ENCODE measurements around the gene RGS11. TPM values are rescaled to one million over a fixed set of nuclear protein-coding genes. Genes with fewer than 3 reads are reported as not detected.

Gene RGS11
- total and polyA plus RNA-seq, 9 of the 15 experiments (the other 6 are each of a cell fraction or from before 2014, with no cell fraction given), result not detected

GRCh38 chr16:269061-269796, 6.5 kb downstream of the RGS11 start (continued):
- TF ChIP-seq CHD4 (IDR thresholded peaks at IDR 0.05; ENCODE audit: insufficient read depth, insufficient replicate concordance, low read depth, low read length, poor library complexity, severe bottlenecking), result no peak

DNA sequence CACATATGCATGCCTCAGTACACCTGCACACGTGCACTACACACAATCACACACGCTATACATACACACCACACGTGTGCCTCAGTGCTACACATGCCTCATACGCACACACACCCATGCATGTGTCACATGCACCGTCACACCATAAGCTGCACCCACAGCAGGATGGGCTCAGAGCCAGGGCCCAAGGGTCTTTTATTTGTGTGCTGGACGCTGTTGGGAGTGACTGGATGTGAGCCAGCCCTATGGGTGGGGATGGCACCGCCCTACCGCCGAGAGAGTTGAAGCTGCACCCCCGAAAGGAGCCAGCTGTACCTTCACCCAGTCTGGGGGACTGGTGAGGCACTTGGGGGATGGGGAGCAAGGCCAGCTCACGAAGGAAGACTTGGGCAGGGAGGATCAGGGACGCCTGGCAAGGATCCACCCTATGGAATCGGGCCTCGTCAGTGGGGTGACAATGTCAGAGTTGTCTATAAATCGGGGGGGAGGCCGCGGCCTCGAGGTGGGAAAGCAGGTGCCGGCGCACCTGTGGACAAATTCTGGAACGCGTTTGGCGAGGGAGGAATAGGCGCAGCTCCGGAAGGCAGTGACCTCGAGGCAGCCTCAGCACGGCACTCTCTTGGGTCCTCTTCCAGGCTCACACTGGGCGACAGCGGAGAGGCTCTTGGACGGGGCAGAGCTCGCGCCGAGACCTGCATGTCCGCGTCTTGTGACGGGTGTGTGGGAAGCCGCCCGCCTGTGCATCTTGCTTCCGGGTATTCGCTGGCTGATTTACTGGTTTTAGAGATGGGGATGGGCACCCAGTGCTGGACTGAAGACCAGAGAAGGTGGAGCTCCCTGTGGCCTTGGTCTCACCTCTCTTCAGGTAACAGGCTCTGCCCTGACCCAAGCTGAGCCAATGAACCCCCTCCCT, 7.3 kb downstream of the RGS11 start:
- no TSS peak for BruUV-seq (replicated peaks)
- WGBS (ENCODE audit: insufficient coverage, low coverage, missing lambda C conversion rate), result 23% methylated on average over 39 of the region's 40 CpGs
- Histone ChIP-seq H3K36me3 (ENCODE audit: control insufficient read depth, insufficient read depth, low read length) (peaks cover 4% of the 10 kb centered on the region; the same call in 1 of the 3 replicates), H3K9me1 (ENCODE audit: control insufficient read depth, insufficient read depth, low read length) (no peaks in the 10 kb centered on the region), H3K9ac (ENCODE audit: insufficient read depth in 1 of 2, low read depth in 2 of 2, low read length in 2 of 2) (peak overlapping the region in 1 of 2 experiments; percentile 76; a peak in 2 of 4 replicates), H3K4me3 (no peak overlapping the region), H3K4me1 (replicated peaks in 1 of 2; ENCODE audit: control insufficient read depth in 2 of 2, insufficient read depth in 2 of 2, low read length in 2 of 2) (peaks cover 0 to 73% of the 10 kb centered on the region in 2 experiments; a peak in 2 of 5 replicates), H4K20me1 (replicated peaks; ENCODE audit: control insufficient read depth, insufficient read depth, low read length) (peaks cover 3% of the 10 kb centered on the region; the same call in 1 of the 2 replicates), H3K27ac (ENCODE audit: extremely low read depth, low read depth, low read length) (no peak overlapping the region), H2AFZ (ENCODE audit: low read depth, low read length) (0 out of 2 replicates have a peak overlapping the region, but pooled peaks have one; percentile 24), H3K79me2 (ENCODE audit: control insufficient read depth, insufficient read depth, low read length) (no peaks in the 10 kb centered on the region), H3K9me3 (replicated peaks; ENCODE audit: control insufficient read depth, insufficient read depth, low read depth, low read length) (no peaks in the 10 kb centered on the region), H3K4me2 (ENCODE audit: insufficient read depth, low read length) (no peak overlapping the region; the same call in 1 of the 2 replicates), H3K27me3 (ENCODE audit: control insufficient read depth in 2 of 2, insufficient read depth in 2 of 2, low read length in 2 of 2) (no peaks in the 10 kb centered on the region; a peak in 1 of 5 replicates)
- FAIRE-seq (no peak), ATAC-seq (no peak), DNase-seq (ENCODE audit: extremely low read depth in 1 of 4, low spot score in 3 of 4) (no peak)
- intact Hi-C loops (cut with micrococcal nuclease), result no loop called here
- in situ Hi-C loops (cut with MboI), result no loop called here
- no peak for TF ChIP-seq FOS (IDR thresholded peaks at IDR 0.05; ENCODE audit: extremely low read depth, insufficient read length)
- peak; percentile 54 for TF ChIP-seq POLR2G (IDR thresholded peaks at IDR 0.05; ENCODE audit: low read depth, low read length)
- TF ChIP-seq ZNF41 (CRISPR knock-in tag; conservative IDR thresholded peaks at IDR 0.05), result no peak
- TF ChIP-seq, protein P1, sequence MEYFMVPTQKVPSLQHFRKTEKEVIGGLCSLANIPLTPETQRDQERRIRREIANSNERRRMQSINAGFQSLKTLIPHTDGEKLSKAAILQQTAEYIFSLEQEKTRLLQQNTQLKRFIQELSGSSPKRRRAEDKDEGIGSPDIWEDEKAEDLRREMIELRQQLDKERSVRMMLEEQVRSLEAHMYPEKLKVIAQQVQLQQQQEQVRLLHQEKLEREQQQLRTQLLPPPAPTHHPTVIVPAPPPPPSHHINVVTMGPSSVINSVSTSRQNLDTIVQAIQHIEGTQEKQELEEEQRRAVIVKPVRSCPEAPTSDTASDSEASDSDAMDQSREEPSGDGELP (CRISPR knock-in tag; IDR thresholded peaks at IDR 0.05; ENCODE audit: borderline replicate concordance), result peak; percentile 12; the same call in 1 of the 2 replicates
- 0 out of 2 replicates have a peak, but pooled peaks have one; percentile 7 for TF ChIP-seq NFIC (IDR thresholded peaks at IDR 0.05)
- TF ChIP-seq SRSF1 (IDR thresholded peaks at IDR 0.05; ENCODE audit: low read depth, low read length), result no peak
- no peak for TF ChIP-seq TAF7 (tag; IDR thresholded peaks at IDR 0.05)
- TF ChIP-seq SMARCA5 (IDR thresholded peaks at IDR 0.05), result no peak
- ChIA-PET CTCF (ENCODE audit: low intra/inter-chr PET ratio) (no interaction called here), POLR2A (interaction anchor here (1.0 to 1.1 kb wide), 2 partner anchors 8 to 9 kb away, joined by 3 to 5 read pairs; no protein-coding TSS in a partner anchor)
